HEK293 (cell line): ENCODE results near the gene TPGS1.
A peak's percentile ranks its signal among the peaks of the same experiment; 100 is the strongest.

Experiments used
- GLIS2 ChIP-seq: fragments of 450-650 bp; formaldehyde crosslinking; IDR thresholded peaks from 2 replicates; pipeline ENCODE4 v1.5.1; 2016; ENCODE audit warnings: missing biosample characterization, missing genetic modification characterization
- KLF10 ChIP-seq: fragments of 450-650 bp; IDR thresholded peaks from 2 replicates; pipeline ENCODE4 v1.5.1; 2018; ENCODE audit warnings: missing biosample characterization, mild to moderate bottlenecking, missing genetic modification characterization
- KLF9 ChIP-seq: fragments of 450-650 bp; formaldehyde crosslinking; IDR thresholded peaks from 2 replicates; pipeline ENCODE4 v1.5.1; 2016; ENCODE audit warnings: missing biosample characterization, missing genetic modification characterization, low read depth
- SP2 ChIP-seq: fragments of 450-650 bp; formaldehyde crosslinking; IDR thresholded peaks from 2 replicates; pipeline ENCODE4 v1.5.1; 2016; ENCODE audit warnings: missing biosample characterization, missing genetic modification characterization
- SP3 ChIP-seq: fragments of 450-650 bp; formaldehyde crosslinking; IDR thresholded peaks from 2 replicates; pipeline ENCODE4 v1.5.1; 2016; ENCODE audit warnings: missing biosample characterization, missing genetic modification characterization
- ZBTB17 ChIP-seq: fragments of 450-650 bp; formaldehyde crosslinking; IDR thresholded peaks from 2 replicates; pipeline ENCODE4 v1.5.1; 2016; ENCODE audit warnings: missing biosample characterization, missing genetic modification characterization
- ZNF157 ChIP-seq: fragments of 450-650 bp; formaldehyde crosslinking; IDR thresholded peaks from 2 replicates; pipeline ENCODE4 v1.5.1; 2016; ENCODE audit warnings: missing biosample characterization, missing genetic modification characterization
- ZNF311 ChIP-seq: fragments of 450-650 bp; formaldehyde crosslinking; IDR thresholded peaks from 2 replicates; pipeline ENCODE4 v1.5.1; 2017; ENCODE audit warnings: missing biosample characterization, missing genetic modification characterization, borderline replicate concordance
- ZNF473 ChIP-seq: fragments of 450-650 bp; formaldehyde crosslinking; IDR thresholded peaks from 2 replicates; pipeline ENCODE4 v1.5.1; 2017; ENCODE audit warnings: missing biosample characterization, missing genetic modification characterization
- ZNF530 ChIP-seq: fragments of 450-650 bp; formaldehyde crosslinking; IDR thresholded peaks from 2 replicates; pipeline ENCODE4 v1.5.1; 2016; ENCODE audit warnings: low read depth, missing biosample characterization, missing genetic modification characterization
- ZNF549 ChIP-seq: fragments of 450-650 bp; IDR thresholded peaks from 2 replicates; pipeline ENCODE4 v1.5.1; 2018; ENCODE audit warnings: missing biosample characterization, missing genetic modification characterization, mild to moderate bottlenecking, inconsistent platforms, moderate library complexity
- ZNF629 ChIP-seq: fragments of 450-650 bp; formaldehyde crosslinking; IDR thresholded peaks from 2 replicates; pipeline ENCODE4 v1.5.1; 2017; ENCODE audit warnings: missing biosample characterization, missing genetic modification characterization
- ZNF670 ChIP-seq: fragments of 450-650 bp; formaldehyde crosslinking; IDR thresholded peaks from 2 replicates; pipeline ENCODE4 v1.5.1; 2016; ENCODE audit warnings: missing biosample characterization, missing genetic modification characterization, low read depth
- ZNF785 ChIP-seq: fragments of 450-650 bp; formaldehyde crosslinking; IDR thresholded peaks from 2 replicates; pipeline ENCODE4 v1.5.1; 2016; ENCODE audit warnings: missing biosample characterization, missing genetic modification characterization
- ZNF837 ChIP-seq: fragments of 450-650 bp; formaldehyde crosslinking; IDR thresholded peaks from 2 replicates; pipeline ENCODE4 v1.5.1; 2016; ENCODE audit warnings: missing biosample characterization, missing genetic modification characterization
- ZXDB ChIP-seq: fragments of 450-650 bp; formaldehyde crosslinking; IDR thresholded peaks from 2 replicates; pipeline ENCODE4 v1.5.1; 2016; ENCODE audit warnings: missing biosample characterization, missing genetic modification characterization
- TF ChIP-seq, protein P1 (sequence below): fragments of 450-650 bp; formaldehyde crosslinking; IDR thresholded peaks from 2 replicates; pipeline ENCODE4 v1.5.1; 2017; ENCODE audit warnings: missing biosample characterization, missing genetic modification characterization
- TF ChIP-seq, protein P2 (sequence below): fragments of 450-650 bp; formaldehyde crosslinking; IDR thresholded peaks from 2 replicates; pipeline ENCODE4 v1.5.1; 2017; ENCODE audit warnings: missing biosample characterization, missing genetic modification characterization
- TF ChIP-seq, protein P3 (sequence below): fragments of 450-650 bp; formaldehyde crosslinking; IDR thresholded peaks from 2 replicates; pipeline ENCODE4 v1.5.1; 2016; ENCODE audit warnings: missing biosample characterization, missing genetic modification characterization
- TF ChIP-seq, protein P4 (sequence below): fragments of 450-650 bp; formaldehyde crosslinking; optimal IDR thresholded peaks from 2 replicates; pipeline ENCODE3; 2016; ENCODE audit warnings: missing biosample characterization, mild to moderate bottlenecking, missing genetic modification characterization
- TF ChIP-seq, protein P5 (sequence below): fragments of 450-650 bp; formaldehyde crosslinking; IDR thresholded peaks from 2 replicates; pipeline ENCODE4 v1.5.1; 2016; ENCODE audit warnings: missing biosample characterization, missing genetic modification characterization, borderline replicate concordance
- TF ChIP-seq, protein P6 (sequence below): fragments of 450-650 bp; formaldehyde crosslinking; IDR thresholded peaks from 2 replicates; pipeline ENCODE4 v1.5.1; 2016; ENCODE audit warnings: missing biosample characterization, missing genetic modification characterization, low read depth
- TF ChIP-seq, protein P7 (sequence below): fragments of 450-650 bp; formaldehyde crosslinking; IDR thresholded peaks from 2 replicates; pipeline ENCODE4 v1.5.1; 2016; ENCODE audit warnings: missing biosample characterization, missing genetic modification characterization

The TPGS1 gene

DNA sequence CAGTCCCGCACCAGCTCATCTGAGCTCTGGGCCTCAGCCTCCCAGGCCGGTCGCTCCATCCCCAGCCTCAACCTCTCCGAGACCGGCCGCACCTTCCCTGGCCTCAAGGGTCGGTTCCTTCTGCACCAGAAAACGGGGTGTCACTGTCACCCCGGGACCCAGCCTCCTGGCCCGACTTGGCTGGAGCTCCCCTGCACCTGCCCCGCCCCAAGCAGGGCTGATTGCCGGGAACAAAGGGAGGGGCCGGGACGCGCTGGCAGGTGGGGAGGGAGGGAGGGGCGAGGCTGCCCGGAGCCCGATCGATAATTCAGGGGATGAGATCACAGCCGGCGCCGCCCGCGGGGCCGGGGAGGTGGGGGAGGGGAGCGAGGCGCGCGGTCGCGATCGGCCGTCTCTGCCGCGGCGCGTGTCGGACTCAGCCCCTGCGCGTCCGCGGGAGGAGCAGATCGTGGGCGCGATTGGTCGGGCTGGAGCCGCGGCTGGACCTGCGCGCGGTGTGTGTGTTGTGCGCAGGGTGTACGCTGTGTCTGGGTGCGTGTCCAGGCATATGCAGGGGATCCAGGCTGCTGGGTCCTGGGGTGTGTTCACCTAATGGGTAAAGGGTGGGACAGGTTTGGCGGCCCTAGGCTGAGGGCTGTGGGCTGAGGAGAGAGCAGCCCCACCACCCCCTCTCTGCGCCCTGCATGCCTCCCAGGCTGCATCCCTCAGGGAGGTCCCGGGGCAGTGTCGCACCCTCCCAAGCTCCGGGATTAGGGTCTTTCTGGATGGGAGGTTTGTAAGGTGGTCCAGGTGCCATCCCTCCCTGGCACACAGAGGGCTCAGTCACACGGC is 45.4 kb upstream of the TPGS1 start (continued):
- no peak for TF ChIP-seq ZNF473 (tag by site-specific recombination)
- peak; percentile 57 for TF ChIP-seq ZNF629
- TF ChIP-seq KLF10 (tag by site-specific recombination) = 0 out of 2 replicates have a peak, but pooled peaks have one; percentile 51
- TF ChIP-seq, protein P1, sequence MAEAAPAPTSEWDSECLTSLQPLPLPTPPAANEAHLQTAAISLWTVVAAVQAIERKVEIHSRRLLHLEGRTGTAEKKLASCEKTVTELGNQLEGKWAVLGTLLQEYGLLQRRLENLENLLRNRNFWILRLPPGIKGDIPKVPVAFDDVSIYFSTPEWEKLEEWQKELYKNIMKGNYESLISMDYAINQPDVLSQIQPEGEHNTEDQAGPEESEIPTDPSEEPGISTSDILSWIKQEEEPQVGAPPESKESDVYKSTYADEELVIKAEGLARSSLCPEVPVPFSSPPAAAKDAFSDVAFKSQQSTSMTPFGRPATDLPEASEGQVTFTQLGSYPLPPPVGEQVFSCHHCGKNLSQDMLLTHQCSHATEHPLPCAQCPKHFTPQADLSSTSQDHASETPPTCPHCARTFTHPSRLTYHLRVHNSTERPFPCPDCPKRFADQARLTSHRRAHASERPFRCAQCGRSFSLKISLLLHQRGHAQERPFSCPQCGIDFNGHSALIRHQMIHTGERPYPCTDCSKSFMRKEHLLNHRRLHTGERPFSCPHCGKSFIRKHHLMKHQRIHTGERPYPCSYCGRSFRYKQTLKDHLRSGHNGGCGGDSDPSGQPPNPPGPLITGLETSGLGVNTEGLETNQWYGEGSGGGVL (tag by site-specific recombination) = peak; percentile 74
- no peak for TF ChIP-seq ZNF157 (tag by site-specific recombination)
- TF ChIP-seq, protein P2, sequence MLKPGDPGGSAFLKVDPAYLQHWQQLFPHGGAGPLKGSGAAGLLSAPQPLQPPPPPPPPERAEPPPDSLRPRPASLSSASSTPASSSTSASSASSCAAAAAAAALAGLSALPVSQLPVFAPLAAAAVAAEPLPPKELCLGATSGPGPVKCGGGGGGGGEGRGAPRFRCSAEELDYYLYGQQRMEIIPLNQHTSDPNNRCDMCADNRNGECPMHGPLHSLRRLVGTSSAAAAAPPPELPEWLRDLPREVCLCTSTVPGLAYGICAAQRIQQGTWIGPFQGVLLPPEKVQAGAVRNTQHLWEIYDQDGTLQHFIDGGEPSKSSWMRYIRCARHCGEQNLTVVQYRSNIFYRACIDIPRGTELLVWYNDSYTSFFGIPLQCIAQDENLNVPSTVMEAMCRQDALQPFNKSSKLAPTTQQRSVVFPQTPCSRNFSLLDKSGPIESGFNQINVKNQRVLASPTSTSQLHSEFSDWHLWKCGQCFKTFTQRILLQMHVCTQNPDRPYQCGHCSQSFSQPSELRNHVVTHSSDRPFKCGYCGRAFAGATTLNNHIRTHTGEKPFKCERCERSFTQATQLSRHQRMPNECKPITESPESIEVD (tag by site-specific recombination) = no peak
- 0 out of 2 replicates have a peak, but pooled peaks have one; percentile 46 for TF ChIP-seq ZNF837 (tag by site-specific recombination)
- TF ChIP-seq, protein P3, sequence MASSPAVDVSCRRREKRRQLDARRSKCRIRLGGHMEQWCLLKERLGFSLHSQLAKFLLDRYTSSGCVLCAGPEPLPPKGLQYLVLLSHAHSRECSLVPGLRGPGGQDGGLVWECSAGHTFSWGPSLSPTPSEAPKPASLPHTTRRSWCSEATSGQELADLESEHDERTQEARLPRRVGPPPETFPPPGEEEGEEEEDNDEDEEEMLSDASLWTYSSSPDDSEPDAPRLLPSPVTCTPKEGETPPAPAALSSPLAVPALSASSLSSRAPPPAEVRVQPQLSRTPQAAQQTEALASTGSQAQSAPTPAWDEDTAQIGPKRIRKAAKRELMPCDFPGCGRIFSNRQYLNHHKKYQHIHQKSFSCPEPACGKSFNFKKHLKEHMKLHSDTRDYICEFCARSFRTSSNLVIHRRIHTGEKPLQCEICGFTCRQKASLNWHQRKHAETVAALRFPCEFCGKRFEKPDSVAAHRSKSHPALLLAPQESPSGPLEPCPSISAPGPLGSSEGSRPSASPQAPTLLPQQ = peak; percentile 61; the same call in 1 of the 2 replicates
- TF ChIP-seq SP3 (tag by site-specific recombination) = peak; percentile 51
- no peak for TF ChIP-seq ZNF549 (tag by site-specific recombination)
- TF ChIP-seq, protein P4, sequence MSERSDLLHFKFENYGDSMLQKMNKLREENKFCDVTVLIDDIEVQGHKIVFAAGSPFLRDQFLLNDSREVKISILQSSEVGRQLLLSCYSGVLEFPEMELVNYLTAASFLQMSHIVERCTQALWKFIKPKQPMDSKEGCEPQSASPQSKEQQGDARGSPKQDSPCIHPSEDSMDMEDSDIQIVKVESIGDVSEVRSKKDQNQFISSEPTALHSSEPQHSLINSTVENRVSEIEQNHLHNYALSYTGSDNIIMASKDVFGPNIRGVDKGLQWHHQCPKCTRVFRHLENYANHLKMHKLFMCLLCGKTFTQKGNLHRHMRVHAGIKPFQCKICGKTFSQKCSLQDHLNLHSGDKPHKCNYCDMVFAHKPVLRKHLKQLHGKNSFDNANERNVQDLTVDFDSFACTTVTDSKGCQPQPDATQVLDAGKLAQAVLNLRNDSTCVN = peak; percentile 85
- peak; percentile 53; the same call in 1 of the 2 replicates for TF ChIP-seq ZXDB (tag by site-specific recombination)
- peak; percentile 85 for TF ChIP-seq ZNF785 (tag by site-specific recombination)
- TF ChIP-seq, protein P5, sequence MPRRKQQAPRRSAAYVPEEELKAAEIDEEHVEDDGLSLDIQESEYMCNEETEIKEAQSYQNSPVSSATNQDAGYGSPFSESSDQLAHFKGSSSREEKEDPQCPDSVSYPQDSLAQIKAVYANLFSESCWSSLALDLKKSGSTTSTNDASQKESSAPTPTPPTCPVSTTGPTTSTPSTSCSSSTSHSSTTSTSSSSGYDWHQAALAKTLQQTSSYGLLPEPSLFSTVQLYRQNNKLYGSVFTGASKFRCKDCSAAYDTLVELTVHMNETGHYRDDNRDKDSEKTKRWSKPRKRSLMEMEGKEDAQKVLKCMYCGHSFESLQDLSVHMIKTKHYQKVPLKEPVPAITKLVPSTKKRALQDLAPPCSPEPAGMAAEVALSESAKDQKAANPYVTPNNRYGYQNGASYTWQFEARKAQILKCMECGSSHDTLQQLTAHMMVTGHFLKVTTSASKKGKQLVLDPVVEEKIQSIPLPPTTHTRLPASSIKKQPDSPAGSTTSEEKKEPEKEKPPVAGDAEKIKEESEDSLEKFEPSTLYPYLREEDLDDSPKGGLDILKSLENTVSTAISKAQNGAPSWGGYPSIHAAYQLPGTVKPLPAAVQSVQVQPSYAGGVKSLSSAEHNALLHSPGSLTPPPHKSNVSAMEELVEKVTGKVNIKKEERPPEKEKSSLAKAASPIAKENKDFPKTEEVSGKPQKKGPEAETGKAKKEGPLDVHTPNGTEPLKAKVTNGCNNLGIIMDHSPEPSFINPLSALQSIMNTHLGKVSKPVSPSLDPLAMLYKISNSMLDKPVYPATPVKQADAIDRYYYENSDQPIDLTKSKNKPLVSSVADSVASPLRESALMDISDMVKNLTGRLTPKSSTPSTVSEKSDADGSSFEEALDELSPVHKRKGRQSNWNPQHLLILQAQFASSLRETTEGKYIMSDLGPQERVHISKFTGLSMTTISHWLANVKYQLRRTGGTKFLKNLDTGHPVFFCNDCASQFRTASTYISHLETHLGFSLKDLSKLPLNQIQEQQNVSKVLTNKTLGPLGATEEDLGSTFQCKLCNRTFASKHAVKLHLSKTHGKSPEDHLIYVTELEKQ (tag by site-specific recombination) = no peak
- TF ChIP-seq ZNF530 (tag by site-specific recombination) = no peak
- peak; percentile 72 for TF ChIP-seq ZBTB17 (tag by site-specific recombination)
- TF ChIP-seq KLF9 = peak; percentile 80
- TF ChIP-seq ZNF670 (tag by site-specific recombination) = no peak
- TF ChIP-seq GLIS2 = peak; percentile 46; the same call in 1 of the 2 replicates
- TF ChIP-seq, protein P6, sequence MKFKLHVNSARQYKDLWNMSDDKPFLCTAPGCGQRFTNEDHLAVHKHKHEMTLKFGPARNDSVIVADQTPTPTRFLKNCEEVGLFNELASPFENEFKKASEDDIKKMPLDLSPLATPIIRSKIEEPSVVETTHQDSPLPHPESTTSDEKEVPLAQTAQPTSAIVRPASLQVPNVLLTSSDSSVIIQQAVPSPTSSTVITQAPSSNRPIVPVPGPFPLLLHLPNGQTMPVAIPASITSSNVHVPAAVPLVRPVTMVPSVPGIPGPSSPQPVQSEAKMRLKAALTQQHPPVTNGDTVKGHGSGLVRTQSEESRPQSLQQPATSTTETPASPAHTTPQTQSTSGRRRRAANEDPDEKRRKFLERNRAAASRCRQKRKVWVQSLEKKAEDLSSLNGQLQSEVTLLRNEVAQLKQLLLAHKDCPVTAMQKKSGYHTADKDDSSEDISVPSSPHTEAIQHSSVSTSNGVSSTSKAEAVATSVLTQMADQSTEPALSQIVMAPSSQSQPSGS = 0 out of 2 replicates have a peak, but pooled peaks have one; percentile 32
- no peak for TF ChIP-seq ZNF311
- TF ChIP-seq, protein P7, sequence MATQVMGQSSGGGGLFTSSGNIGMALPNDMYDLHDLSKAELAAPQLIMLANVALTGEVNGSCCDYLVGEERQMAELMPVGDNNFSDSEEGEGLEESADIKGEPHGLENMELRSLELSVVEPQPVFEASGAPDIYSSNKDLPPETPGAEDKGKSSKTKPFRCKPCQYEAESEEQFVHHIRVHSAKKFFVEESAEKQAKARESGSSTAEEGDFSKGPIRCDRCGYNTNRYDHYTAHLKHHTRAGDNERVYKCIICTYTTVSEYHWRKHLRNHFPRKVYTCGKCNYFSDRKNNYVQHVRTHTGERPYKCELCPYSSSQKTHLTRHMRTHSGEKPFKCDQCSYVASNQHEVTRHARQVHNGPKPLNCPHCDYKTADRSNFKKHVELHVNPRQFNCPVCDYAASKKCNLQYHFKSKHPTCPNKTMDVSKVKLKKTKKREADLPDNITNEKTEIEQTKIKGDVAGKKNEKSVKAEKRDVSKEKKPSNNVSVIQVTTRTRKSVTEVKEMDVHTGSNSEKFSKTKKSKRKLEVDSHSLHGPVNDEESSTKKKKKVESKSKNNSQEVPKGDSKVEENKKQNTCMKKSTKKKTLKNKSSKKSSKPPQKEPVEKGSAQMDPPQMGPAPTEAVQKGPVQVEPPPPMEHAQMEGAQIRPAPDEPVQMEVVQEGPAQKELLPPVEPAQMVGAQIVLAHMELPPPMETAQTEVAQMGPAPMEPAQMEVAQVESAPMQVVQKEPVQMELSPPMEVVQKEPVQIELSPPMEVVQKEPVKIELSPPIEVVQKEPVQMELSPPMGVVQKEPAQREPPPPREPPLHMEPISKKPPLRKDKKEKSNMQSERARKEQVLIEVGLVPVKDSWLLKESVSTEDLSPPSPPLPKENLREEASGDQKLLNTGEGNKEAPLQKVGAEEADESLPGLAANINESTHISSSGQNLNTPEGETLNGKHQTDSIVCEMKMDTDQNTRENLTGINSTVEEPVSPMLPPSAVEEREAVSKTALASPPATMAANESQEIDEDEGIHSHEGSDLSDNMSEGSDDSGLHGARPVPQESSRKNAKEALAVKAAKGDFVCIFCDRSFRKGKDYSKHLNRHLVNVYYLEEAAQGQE (tag by site-specific recombination) = no peak
- TF ChIP-seq SP2 (tag by site-specific recombination) = peak; percentile 60
